ENCODE measurements around the gene KSR1.

DNA sequence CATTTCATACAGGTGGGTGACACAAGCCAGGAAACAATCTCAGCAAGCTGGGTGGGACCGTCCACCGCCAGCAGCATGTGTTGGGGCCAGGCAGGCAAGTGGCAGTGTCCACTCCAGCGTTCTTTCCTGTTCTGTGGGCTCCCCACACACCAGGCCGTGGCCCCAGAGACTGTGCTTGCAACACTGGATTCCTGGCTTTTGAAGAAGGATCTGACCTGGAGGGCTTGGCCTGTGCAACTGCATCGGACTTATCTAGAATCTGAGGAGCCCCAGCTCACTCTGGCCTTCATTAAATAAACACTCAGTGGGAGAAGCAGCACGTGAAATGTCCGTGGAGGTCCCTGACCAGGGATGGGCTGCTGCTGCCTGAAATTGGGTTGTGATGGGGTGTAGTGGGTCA is 3.2 kb downstream of the KSR1 start:
- no peak for TF ChIP-seq CTCF (IDR thresholded peaks at IDR 0.05)
- TF ChIP-seq POLR2A (IDR thresholded peaks at IDR 0.05): no peak

All from Peyer's patch (tissue), 4 donors.